GM21723 (cell line): Measurements from ENCODE around the gene AMBP.

Experiments
- ATAC-seq: cut with Tn5 transposase; IDR thresholded peaks from one replicate; pipeline ENCODE4 v1.9.1; 2021; ENCODE audit warnings: mild to moderate bottlenecking, moderate library complexity; ENCODE audit not compliant: unreplicated experiment

AMBP gene

DNA sequence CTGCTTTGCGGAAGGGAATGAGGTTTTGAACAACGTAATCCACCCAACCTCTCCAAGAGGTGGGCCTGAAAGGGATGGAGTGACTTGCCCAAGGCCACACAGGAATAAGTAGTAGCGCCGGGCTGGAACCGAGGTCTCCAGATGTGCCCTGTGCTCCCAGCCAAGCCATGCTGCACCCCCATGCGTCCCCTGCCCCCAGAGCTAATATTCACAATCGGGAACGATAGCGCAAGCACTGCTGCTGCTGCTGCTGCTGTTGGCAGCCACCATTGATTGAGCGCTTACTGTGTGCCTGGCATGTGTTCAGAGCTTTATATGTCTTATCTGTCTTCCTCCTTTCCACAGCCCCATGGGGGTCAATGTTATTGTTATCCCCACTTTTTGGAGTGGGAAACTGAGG lies 43.9 kb downstream of the AMBP start:
- no peak for ATAC-seq

DNA sequence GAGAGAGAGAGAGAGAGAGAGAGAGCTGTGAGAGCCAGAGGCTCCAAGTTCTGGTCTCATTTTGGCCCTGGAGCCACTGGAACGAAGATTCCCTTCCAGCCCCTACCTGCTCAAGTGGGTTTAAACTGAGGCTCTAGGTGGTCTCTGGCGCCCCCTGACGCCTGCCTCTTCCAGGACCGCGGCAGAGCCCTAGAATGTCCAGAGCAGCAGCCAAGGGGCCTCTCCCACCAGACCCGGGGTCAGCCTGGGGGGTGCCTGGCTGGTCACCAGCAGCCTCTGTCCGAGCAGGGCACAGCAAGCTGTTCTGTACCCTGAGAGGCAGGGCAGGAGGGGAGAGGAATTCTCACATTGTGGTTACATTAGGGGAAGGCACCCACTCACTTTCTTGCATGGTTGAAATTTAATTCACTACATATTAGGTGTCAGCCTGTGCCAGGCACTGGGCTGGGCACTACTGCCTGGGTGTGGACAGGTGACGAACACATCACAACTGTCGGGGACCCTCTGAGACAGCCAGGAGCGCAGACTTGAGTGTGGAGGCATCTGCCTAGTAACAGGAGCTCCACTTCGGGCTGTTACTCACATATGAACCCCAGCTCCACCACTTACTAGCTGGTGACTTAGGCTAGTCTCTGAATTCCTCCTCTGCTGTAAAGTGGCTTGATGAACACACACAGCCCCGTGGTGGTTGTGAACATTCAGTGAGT lies 44.5 kb downstream of the AMBP start:
- no peak for ATAC-seq

DNA sequence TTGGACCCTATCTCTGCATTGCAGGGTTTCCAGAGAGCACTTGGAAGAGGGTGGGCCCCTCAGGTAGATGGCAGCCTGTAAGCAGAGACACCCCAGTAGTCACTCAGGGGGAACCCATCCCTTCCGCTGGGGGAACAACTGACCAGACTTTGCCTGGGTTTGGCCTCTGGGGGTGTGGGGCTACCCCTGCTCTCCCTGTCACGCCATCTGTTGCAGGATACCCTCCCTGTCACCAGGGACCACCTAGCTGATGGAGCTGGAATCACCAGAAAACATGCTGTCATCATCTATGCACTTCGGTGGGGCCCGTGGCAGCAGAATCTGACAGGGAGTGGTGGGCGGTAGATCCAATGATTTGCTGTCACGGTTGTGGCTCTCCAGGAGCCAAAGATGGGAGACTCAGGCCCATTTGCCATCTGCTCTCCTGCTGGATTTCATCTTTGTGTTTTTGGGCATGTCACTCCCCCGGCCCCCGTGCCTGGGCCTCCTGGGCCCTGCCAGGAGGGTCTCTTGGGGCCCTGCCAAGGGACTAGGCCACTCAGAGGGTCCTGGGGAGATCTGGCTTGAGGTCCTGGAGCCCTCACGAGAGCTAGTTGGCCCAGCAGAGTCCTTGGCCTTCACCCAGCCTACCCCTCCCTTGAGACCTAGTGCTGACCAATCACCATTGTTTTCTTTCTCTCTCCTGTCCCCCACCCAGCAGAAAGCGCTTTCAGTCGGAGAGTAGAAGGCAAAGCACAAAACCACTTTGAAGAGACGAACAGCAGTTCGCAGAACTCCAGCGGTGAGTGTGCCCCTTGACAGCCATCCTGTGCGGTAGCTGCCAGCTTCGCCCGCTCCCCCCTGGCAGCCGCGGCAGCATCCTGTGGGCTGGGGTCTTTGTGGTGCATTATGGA lies 45.9 kb downstream of the AMBP start:
- ATAC-seq, result no peak

DNA sequence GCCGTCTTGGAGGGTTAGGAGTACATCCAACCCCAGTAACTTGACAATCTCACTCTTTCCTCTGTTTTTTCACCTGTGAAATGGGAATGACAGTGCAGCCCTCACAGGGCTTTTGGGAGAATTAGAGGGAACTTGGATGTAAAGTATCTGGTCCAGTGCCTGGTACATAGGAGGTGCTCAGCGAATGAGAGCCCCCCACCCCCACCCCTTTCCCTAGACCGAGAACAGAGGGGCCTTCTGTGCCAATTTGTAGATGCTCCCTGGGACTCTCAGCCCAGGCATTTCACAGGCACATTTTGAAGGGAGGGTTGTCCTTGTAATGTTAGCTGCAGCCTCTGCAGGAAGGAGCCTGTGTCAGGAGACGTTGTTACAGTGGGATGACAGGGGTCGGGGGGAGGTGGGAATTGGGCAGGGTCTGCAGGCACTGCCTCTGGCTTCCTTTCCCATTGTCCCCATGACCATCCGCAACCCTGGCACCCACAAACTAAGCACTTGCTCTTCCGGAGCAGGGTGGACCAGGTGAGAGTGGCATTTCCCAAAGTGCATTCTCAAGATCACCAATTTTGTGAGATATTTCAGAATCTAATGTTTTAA lies 47.0 kb downstream of the AMBP start:
- ATAC-seq, result no peak

DNA sequence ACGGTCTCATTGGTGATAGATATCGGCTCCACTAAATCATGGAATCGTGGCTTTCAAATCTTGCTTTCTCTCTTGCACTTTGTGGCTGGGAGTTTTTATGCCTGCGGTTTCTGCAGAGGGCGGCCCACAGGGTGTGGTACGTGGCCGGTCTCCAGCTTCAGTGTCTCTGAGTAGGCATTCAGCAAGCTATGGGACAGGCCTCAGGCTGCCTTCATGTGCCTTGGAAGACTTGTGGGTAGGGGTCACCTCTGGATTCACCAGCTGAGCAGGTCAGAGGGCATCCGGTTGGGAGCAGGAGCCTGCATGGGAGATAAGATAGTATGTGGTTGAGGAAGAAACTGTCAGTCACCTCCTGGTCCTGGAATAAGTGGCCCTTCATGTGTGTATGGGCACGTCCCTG lies 47.7 kb downstream of the AMBP start:
- ATAC-seq, result no peak

DNA sequence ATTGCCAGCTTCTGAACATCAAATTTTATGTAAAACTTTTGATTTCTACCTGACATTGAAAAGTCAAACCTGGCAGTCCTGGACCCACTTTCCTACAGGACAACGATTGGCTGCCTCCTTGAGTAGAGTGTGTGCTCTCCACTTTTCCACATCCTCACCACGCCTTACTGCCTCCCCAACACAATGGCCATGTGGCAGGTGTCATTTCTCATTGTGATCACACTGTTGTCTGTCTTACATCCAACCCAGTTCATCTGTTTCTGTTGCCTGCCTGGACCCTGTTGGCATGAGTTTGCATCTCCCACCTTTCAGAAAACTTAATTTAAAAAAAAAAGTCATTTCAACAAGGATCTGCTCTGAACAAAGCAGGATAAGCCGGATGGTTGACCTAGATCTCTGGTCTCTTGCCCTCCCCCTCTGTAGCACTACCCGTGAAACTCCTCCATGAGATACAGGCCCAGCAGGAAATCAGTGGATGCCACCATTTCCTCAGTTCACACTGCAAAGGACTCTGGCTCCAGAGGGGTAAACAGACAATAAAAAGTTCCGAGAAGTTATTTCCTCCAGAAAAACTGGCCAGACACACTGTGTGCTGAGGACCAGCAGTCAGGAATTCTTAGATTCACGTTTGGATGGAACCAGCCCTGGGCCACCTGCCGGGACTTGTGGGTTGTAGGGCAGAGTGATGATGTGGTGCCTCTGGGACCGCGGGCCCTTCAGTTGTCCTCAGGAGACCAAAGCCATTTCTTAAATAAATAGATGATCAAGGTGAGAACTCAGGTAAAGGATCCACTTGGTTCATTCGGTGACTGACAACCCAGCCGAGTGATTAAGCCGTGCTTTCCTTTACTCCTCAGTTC lies 48.6 kb downstream of the AMBP start:
- ATAC-seq, result no peak

DNA sequence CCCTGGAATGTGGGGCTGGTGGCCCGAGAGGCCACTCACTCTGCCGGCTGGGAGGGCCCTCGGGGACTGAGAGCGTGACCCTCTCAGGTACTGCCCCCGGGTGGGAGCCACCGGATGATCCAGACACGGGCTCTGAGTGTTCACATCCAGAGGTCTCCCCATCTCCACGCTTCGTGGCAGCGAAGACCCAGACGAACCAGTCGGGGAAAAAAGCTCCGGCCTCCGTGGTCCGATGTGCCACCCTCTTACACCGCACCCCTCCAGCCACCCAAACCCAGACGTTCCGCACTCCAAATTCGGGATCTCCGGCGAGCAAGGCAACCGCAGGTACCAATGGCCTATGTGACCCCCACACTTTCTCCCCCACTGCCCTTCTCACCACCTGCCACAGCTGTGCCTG lies 49.5 kb downstream of the AMBP start:
- ATAC-seq, result no peak

DNA sequence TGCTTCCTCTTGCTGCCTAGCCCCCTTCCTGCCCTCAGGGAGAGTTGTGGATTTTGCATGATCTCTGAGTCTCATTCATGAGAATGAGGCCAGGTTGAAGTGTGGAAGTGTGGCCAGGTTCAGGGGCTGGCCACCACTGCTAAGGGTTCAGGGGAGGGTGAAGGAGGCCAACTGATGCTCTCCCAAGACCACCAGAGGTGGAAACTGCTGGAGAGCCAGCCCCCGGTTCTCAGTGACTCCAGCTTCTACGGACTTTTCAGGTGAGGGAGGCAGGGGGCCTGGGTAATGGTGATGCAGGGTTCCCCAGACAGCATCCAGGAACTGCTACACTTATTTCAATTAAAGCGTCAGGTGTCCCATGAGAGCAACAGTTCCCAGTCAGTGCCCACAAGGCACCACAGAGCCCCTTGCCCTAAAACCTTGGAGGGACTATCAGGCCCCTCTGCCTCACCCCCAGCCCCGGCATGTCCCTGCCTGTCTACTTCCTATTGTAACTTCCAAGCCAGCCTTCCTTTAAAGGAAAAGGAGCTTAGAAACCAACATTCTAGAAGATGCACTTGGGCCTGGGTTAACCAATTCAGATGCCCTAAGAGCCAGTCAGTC lies 50.1 kb downstream of the AMBP start:
- ATAC-seq, result no peak

DNA sequence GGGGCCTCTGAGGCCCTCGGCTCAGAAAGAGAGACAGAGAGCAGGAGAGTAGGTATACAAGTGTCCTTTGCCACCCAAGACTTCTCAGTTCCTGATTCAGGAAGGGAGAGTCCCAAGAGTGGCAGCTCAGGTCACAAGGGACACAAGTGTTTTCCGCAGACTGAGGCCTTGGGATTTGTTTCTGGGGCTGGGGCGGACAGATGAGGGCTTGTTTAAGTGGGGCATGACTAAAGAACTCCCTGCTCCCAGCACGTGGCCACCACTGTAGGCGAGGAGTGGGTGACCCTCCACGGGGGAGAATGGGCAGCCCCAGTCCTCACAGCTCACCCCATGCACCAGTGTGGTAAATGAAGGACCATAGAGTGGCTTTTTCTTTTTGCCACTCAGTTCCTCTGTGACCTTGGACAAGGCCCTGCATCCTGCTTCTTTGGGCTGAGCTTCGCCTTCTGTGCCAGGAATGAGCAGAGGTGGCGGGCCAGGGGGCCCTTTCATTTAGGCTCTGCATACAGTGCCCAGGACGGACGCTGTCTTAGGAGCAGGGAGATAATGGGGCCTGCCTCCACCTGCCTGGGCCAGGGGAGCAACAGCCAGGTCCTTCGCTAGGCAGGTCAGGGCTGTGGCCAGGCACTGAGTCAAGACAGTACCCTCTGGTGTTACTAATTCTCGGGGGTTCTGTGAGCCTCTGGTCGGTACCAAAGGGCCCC lies 50.8 kb downstream of the AMBP start:
- ATAC-seq, result no peak

DNA sequence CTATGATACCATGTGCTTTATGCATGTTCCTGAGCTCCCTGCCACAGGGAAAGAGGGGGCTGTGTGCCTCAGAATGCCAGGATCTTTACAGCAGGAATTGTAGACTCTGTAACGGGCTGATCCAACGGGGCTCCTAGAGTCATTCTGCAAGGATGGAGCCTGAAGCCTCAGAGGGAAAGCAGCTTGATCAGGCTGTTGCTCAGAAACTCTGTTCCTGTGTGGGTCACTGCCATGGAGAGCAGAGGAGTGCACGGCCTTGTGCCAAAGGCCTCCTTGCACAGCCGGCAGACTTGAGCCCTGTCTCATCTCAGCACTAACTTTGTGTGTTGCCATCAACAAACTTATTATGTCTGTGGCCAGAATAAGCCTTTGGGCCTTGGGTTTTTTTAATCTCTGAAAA lies 51.8 kb downstream of the AMBP start:
- no peak for ATAC-seq

DNA sequence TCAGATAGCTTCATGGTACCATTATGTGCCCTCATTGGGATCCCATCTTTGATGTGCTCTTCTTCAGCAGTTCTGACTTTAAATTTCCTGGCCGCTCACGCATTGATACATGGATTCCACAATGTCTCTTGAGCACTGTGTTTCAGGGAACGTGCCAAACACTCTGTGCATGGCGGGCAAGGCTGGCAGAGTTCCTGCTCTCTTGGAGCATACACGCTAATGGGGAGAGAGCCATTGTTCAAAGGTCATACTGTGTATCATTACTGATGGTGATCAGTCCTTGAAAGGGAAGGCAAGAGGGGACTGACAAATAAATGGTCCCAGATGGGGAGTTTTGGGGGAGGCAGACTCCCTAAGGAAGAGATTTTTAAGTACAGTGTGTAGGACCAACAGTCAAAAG lies 52.3 kb downstream of the AMBP start:
- ATAC-seq, result no peak

DNA sequence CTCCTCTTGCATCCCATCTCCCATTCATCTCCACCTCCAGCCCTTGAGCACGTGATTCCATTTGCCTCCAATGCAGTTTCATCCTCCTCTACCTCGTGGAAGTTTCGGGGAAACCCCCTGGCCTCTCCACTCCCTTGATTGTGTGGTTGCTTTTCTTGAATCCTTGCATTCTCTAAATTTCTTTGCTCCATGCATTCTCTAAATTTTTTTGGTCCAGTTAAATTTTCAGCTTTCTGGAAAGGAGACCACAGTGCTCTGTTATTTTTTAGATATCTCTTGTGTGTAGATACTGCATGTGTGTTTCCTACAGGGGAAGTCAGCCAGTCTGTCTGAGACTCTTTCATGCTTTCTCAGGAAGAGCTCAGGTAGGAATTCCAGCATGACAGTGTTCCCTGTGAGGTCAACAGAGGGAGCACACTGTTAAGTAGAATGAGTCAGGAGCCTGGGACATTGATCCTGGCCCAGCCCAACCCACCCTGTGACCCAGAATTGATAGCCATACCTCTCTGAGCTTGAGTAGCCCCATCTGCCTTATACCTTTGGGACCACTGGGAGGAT lies 52.8 kb downstream of the AMBP start:
- no peak for ATAC-seq

DNA sequence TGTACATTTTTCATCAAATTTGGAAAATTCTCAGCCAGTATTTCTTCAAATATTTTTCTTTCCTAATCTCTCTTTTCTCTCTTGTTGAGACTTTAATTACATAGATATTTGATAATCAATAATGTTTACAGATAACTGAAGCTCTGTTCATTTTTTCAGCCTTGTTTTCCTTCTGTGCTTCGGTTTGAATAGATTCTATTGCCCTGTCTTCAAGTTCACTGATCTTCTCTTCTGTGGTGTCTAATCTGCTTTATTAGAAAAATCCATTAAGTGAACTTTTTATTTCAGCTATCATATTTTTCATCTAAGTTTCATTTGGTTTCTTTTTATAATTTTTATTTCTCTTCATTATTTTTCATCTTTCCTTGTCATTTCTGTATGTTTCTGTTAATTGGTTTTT lies 54.1 kb downstream of the AMBP start:
- ATAC-seq, result no peak

DNA sequence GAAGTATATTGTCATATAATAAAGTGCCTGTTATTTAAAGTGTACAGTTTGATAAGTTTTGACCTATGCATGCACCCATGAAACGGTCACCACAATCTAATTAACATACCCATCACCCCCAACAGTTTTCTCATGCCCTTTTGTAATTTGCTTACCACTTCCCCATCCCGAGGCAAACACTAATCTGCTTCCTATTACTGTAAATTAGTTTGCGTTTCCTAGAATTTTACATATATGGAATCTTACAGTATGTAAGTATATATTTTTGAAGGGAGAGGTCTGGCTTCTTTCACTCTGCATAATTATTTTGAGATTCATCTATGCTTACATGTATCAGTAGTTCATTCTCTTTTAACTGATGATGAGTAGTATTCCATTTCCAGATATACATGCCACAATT lies 56.5 kb downstream of the AMBP start:
- ATAC-seq, result no peak

DNA sequence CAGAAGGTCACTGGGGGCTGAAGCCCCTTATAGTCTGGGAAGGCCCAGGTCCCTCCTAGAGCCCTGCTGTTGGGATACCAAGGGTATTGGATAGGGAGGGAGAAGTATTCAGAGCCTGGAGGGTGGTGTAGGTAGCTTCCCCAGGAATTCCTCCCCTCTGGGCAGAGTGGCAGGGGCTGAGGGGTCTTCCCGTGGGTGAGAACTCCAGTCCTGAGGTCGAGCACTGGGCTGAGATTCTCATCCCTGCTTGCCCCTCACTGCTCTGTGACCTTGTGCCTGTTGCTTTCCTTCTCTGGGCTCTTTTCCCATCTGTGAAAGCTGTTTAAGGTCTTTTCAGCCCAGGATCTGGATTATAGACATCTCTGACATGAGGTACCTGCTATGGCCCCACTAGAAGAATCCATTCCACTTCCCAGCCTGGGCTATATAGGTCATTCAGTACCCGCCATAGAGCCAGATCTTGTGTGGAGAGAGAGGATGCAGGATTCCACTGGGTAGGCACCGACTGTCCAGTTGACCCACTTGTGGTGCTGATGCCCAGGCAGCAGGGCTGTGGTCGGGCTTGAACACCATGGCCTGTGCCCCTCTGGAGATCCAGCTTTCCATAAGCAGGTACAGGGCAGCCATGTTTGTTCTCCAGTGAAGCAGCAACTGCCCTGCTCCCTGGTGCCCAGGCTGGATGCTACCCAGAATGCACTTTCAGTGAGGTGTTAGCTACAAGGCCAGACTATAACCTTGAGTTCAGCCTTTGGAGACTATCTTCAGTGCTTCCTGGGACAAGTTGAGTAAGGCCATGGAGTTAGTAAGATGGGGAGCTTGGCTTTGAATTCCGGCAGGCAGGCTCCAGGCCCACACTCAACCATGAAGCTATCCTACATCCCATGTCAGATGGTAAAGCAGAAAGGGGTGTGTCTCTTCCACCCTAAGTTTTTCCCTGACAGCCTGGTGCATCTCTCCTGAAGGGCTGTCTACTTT lies 60.1 kb downstream of the AMBP start:
- no peak for ATAC-seq

DNA sequence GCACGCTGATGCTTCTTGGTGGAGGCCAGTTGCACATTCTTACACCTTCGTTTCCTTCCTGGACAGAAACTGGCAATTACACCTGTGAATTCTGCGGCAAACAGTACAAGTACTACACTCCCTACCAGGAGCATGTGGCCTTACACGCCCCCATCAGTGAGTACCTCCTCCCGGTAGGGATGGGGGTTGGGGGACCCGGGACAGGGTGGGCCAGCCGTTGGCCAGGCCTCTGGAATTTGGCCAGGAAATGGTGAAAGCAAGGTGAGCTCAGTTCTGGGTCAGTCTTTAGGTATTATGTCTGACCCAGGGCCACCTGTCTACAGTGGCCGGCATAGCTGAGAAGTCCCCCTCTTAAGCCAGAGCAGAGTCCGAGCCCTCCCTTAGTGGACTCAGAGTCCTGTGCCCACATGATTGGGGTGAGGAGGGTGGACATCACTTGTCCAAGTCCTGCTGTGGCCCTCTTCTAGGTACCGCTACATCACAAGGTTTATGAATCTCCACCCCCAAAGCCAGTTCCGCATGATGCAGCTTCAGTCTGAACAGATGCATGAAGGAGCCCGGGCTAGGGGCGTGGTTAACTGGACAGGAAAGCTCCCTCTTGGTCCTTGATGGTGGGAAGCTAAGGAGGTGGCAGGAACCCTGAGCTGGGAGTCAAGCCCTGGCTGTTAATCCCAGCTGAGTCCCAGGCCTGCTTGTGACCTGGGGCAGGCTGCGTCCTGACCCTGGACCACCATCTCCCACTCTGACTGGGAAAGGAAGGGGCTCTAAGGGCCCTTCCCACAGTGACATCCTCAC lies 61.3 kb downstream of the AMBP start:
- no peak for ATAC-seq

DNA sequence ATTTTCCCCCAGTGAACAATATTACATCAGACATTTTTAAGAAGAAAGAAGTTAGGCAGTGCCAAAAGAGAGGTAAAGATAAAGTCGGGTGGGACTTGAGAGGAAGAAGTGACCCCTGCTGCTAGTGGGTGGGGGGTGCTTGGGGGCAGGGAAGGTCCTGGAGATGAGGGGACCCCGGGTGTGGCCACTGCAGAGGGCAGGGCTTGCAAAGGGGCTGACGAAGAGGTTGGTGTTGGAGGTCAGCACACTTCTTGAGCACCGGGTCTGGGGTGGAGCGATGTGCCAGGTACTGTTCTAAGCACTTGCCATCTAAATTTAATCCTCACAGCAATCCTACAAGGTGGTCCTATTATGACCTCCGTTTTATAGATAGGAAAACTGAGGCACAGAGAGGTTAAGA lies 62.0 kb downstream of the AMBP start:
- no peak for ATAC-seq

DNA sequence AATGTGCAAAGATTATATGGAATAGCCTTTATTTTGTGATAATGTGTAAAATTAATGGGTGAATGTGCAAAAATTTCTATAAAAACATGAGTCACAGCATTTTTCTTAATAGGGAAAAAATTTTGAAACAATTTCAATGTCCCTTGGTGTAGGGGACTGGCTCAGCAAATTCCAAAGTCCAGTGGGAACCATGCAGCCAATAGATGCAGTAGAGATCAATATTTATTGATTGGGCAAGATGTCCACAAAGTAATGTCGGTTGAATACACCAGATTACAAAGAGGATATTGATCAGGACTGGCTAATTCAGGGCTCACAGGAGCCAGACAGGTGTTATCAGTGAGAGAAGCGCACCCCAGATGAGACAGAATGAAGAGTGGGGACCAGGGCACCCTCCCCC lies 62.5 kb downstream of the AMBP start:
- no peak for ATAC-seq
